A549 (cell line): ENCODE measurements around the gene MCU. TPM values are rescaled to one million over a fixed set of nuclear protein-coding genes. Genes with fewer than 3 reads are reported as not detected.

Experiments used
- ATAC-seq, 2 experiments: fragments of 200-7000 bp in 1 of 2; fragments of >200 bp in 1 of 2; cut with Nextera tagmentation in 1 of 2; cut with Tn5 transposase in 1 of 2; 3 replicates each; pipeline versions ENCODE4 v1.8.0 to v1.9.1; 2018 to 2020; ENCODE audit warnings: mild to moderate bottlenecking in 1 of 2, moderate library complexity in 1 of 2
- CTCF ChIA-PET: fragments of 300-600 bp; sonication (Branson Sonifier 250); formaldehyde crosslinking; extraction: SDS; loops from one replicate; lab custom pipeline; 2021; ENCODE audit warnings: antibody characterized with exemption, inconsistent platforms; lab: Yijun Ruan, JAX
- POLR2A ChIA-PET: fragments of 350-600 bp; formaldehyde crosslinking; extraction: SDS; loops from one replicate; lab custom pipeline; 2021; ENCODE audit warnings: antibody characterized with exemption, inconsistent platforms; lab: Yijun Ruan, JAX
- DNase-seq, 2 experiments: peaks; one replicate each; pipeline versions ENCODE4 v3.0.0 to v3.0.0-alpha.2; 2011 to 2016; ENCODE audit warnings: low read depth in 1 of 2, low spot score in 1 of 2
- FAIRE-seq: peaks from 2 replicates; lab custom pipeline; 2011; peaks lifted over from hg19 to GRCh38; lab: Jason Lieb, UNC
- H3K27ac ChIP-seq, 2 experiments: fragments of >200 bp; sonication (Bioruptor Twin); formaldehyde crosslinking; 3 replicates each; pipeline ENCODE4 v1.5.1; 2016 to 2017
- H3K4me1 ChIP-seq: fragments of >200 bp; sonication (Bioruptor Twin); formaldehyde crosslinking; 3 replicates; pipeline ENCODE4 v1.6.1; 2016
- H3K4me2 ChIP-seq: fragments of >200 bp; sonication (Bioruptor Twin); formaldehyde crosslinking; 3 replicates; pipeline ENCODE4 v1.6.1; 2016
- H3K4me3 ChIP-seq: fragments of >200 bp; sonication (Bioruptor Twin); formaldehyde crosslinking; 3 replicates; pipeline ENCODE4 v1.5.1; 2016
- H3K9me3 ChIP-seq: fragments of >200 bp; sonication (Bioruptor Twin); formaldehyde crosslinking; 3 replicates; pipeline ENCODE4 v1.6.1; 2016
- CBX2 ChIP-seq: fragments of 200-600 bp; sonication (generic); IDR thresholded peaks from 2 replicates; pipeline ENCODE4 v1.6.1; 2016; ENCODE audit warnings: low read depth, mild to moderate bottlenecking, borderline replicate concordance
- CTCF ChIP-seq: fragments of >200 bp; sonication (Bioruptor Twin); formaldehyde crosslinking; IDR thresholded peaks from 3 replicates; pipeline ENCODE4 v1.5.1; 2016
- E2F6 ChIP-seq: IDR thresholded peaks from 2 replicates; pipeline ENCODE4 v1.6.1; 2012; ENCODE audit warnings: low read depth, borderline replicate concordance
- ELK1 ChIP-seq: fragments of 150-350 bp; IDR thresholded peaks from 2 replicates; pipeline ENCODE4 v1.6.1; 2014; ENCODE audit warnings: low read depth, mild to moderate bottlenecking, low read length
- FOXS1 ChIP-seq: fragments of 250-450 bp; sonication (Bioruptor Pico); IDR thresholded peaks from 2 replicates; pipeline ENCODE4 v1.5.0; 2020; ENCODE audit warnings: mild to moderate bottlenecking, moderate library complexity
- HDAC2 ChIP-seq: fragments of 200-600 bp; sonication (generic); IDR thresholded peaks from 2 replicates; pipeline ENCODE4 v1.6.1; 2016
- MAZ ChIP-seq: fragments of 150-350 bp; IDR thresholded peaks from 2 replicates; pipeline ENCODE4 v1.6.1; 2014; ENCODE audit warnings: antibody characterized with exemption, low read depth, low read length, borderline replicate concordance
- MYC ChIP-seq: IDR thresholded peaks from 2 replicates; pipeline ENCODE4 v1.6.1; 2012; ENCODE audit warnings: mild to moderate bottlenecking, inconsistent platforms, low read length, improper control_type of control experiment, borderline replicate concordance
- NR3C1 ChIP-seq: fragments of >200 bp; sonication (Bioruptor Twin); formaldehyde crosslinking; IDR thresholded peaks from 3 replicates; pipeline ENCODE4 v1.6.1; 2017
- RAD21 ChIP-seq, 2 experiments: fragments of >200 bp in 1 of 2; sonication (Bioruptor Twin) in 1 of 2; formaldehyde crosslinking in 1 of 2; IDR thresholded peaks in 1 of 2; conservative IDR thresholded peaks in 1 of 2; 2 replicates in 1 of 2; 3 replicates in 1 of 2; pipeline ENCODE4 v1.6.1; 2012 to 2018; ENCODE audit warnings: inconsistent platforms in 1 of 2
- RARB ChIP-seq: fragments of 250-450 bp; sonication (Bioruptor Pico); IDR thresholded peaks from 2 replicates; pipeline ENCODE4 v1.8.0; 2021; ENCODE audit warnings: mild to moderate bottlenecking, moderate library complexity
- REST ChIP-seq: fragments of 200-600 bp; sonication (generic); IDR thresholded peaks from 2 replicates; pipeline ENCODE4 v1.6.1; 2016; ENCODE audit warnings: antibody characterized with exemption, mild to moderate bottlenecking, moderate library complexity
- SMC3 ChIP-seq: fragments of >200 bp; sonication (Bioruptor Twin); formaldehyde crosslinking; IDR thresholded peaks from 3 replicates; pipeline ENCODE4 v1.6.1; 2018; ENCODE audit warnings: inconsistent platforms
- WGBS: methylation state at CpG from one replicate; pipeline ENCODE4 v1.1.6; 2017; ENCODE audit errors: missing lambda C conversion rate; 5-methylcytosine and 5-hydroxymethylcytosine counted together
- polyA plus RNA-seq, 4 experiments: library from polyadenylated mRNA; depleted of rRNA in 3 of 4; stranded (reverse); fragments of >200 nt; fragmentation: RNase III in 1 of 4; extraction: RNeasy Plus Mini Kit Qiagen cat#74134 plus additional on column Dnase treatment in 1 of 4; gene quantifications; 2 replicates in 3 of 4; 3 replicates in 1 of 4; pipeline ENCODE4 v1.2.3, GENCODE V29; 2011 to 2017

The MCU gene
- polyA plus RNA-seq, 2 of the 4 experiments (the other 2 are of a cell fraction): 44.0 to 221 TPM

- Histone ChIP-seq H3K4me3 (no peak overlapping the region), H3K4me1 (no peaks in the 10 kb centered on the region)
- FAIRE-seq: no peak
Measured at GRCh38 chr10:72875250-72876055, 183.5 kb downstream of the MCU start.

GRCh38 chr10:72879245-72879644 lies 187.3 kb downstream of the MCU start:
- TF ChIP-seq MAZ (no peak), ELK1 (no peak), HDAC2 (no peak), REST (no peak), RARB (CRISPR knock-in tag) (no peak), NR3C1 (no peak), FOXS1 (CRISPR knock-in tag) (no peak)
- TF ChIP-seq, all 56 proteins: peak for 0
- WGBS: 95% methylated on average over 2 of the region's 2 CpGs
- no peak overlapping the region for H3K4me3 ChIP-seq

More at GRCh38 chr10:72875250-72876055, 183.5 kb downstream of the MCU start:
- Histone ChIP-seq H3K4me2 (no peak overlapping the region), H3K27ac (no peak overlapping the region), H3K9me3 (peaks cover 5% of the 10 kb centered on the region; the same call in 1 of the 3 replicates)
- POLR2A ChIA-PET: no interaction called here
- CTCF ChIA-PET: interaction anchor here (0.8 to 4.3 kb wide), 8 partner anchors 8 to 511 kb away, joined by 3 to 29 read pairs (median 4); no protein-coding TSS in a partner anchor
- WGBS: 74% methylated on average over 3 of the region's 3 CpGs
- peak; percentile 31 to 49 for DNase-seq
- TF ChIP-seq CBX2 (no peak), E2F6 (no peak), SMC3 (peak; percentile 65), RAD21 (conservative IDR thresholded peaks at IDR 0.05 in 1 of 2, IDR thresholded peaks at IDR 0.05 in 1 of 2) (peak; percentile 75 to 81), HDAC2 (no peak), CTCF (peak; percentile 75), MYC (no peak)
- ATAC-seq: peak; percentile 50 to 58; a peak in 3 of 6 replicates

More at GRCh38 chr10:72879245-72879644, 187.3 kb downstream of the MCU start:
- no peak overlapping the region for H3K4me2 ChIP-seq
- H3K27ac ChIP-seq: no peak overlapping the region
- CTCF ChIA-PET: interaction anchor here (4.3 kb wide), 1 partner anchor 514 kb away, joined by 29 read pairs; no protein-coding TSS in a partner anchor
- peaks cover 5% of the 10 kb centered on the region; the same call in 1 of the 3 replicates for H3K9me3 ChIP-seq
- ATAC-seq (no peak), DNase-seq (no peak), FAIRE-seq (no peak)
- no peaks in the 10 kb centered on the region for H3K4me1 ChIP-seq
- POLR2A ChIA-PET: no interaction called here
